A549 (cell line): Measurements from ENCODE around the gene OR52L1. TPM values are rescaled to one million over a fixed set of nuclear protein-coding genes. Genes with fewer than 3 reads are reported as not detected.

Source experiments
- ATAC-seq, 2 experiments: fragments of 200-7000 bp in 1 of 2; fragments of >200 bp in 1 of 2; cut with Nextera tagmentation in 1 of 2; cut with Tn5 transposase in 1 of 2; 3 replicates each; pipeline versions ENCODE4 v1.8.0 to v1.9.1; 2018 to 2020; ENCODE audit warnings: mild to moderate bottlenecking in 1 of 2, moderate library complexity in 1 of 2
- CTCF ChIA-PET: fragments of 300-600 bp; sonication (Branson Sonifier 250); formaldehyde crosslinking; extraction: SDS; loops from one replicate; lab custom pipeline; 2021; ENCODE audit warnings: antibody characterized with exemption, inconsistent platforms; lab: Yijun Ruan, JAX
- POLR2A ChIA-PET: fragments of 350-600 bp; formaldehyde crosslinking; extraction: SDS; loops from one replicate; lab custom pipeline; 2021; ENCODE audit warnings: antibody characterized with exemption, inconsistent platforms; lab: Yijun Ruan, JAX
- DNase-seq, 2 experiments: peaks; one replicate each; pipeline versions ENCODE4 v3.0.0 to v3.0.0-alpha.2; 2011 to 2016; ENCODE audit warnings: low read depth in 1 of 2, low spot score in 1 of 2
- FAIRE-seq: peaks from 2 replicates; lab custom pipeline; 2011; peaks lifted over from hg19 to GRCh38; lab: Jason Lieb, UNC
- H3K27ac ChIP-seq, 2 experiments: fragments of >200 bp; sonication (Bioruptor Twin); formaldehyde crosslinking; 3 replicates each; pipeline ENCODE4 v1.5.1; 2016 to 2017
- H3K4me1 ChIP-seq: fragments of >200 bp; sonication (Bioruptor Twin); formaldehyde crosslinking; 3 replicates; pipeline ENCODE4 v1.6.1; 2016
- H3K4me2 ChIP-seq: fragments of >200 bp; sonication (Bioruptor Twin); formaldehyde crosslinking; 3 replicates; pipeline ENCODE4 v1.6.1; 2016
- H3K4me3 ChIP-seq: fragments of >200 bp; sonication (Bioruptor Twin); formaldehyde crosslinking; 3 replicates; pipeline ENCODE4 v1.5.1; 2016
- H3K9me3 ChIP-seq: fragments of >200 bp; sonication (Bioruptor Twin); formaldehyde crosslinking; 3 replicates; pipeline ENCODE4 v1.6.1; 2016
- CBX8 ChIP-seq: fragments of 200-600 bp; sonication (generic); IDR thresholded peaks from 2 replicates; pipeline ENCODE4 v1.6.1; 2016
- ESRRA ChIP-seq: fragments of 150-350 bp; IDR thresholded peaks from 2 replicates; pipeline ENCODE4 v1.6.1; 2014; ENCODE audit warnings: mild to moderate bottlenecking, low read length, borderline replicate concordance
- FOXS1 ChIP-seq: fragments of 250-450 bp; sonication (Bioruptor Pico); IDR thresholded peaks from 2 replicates; pipeline ENCODE4 v1.5.0; 2020; ENCODE audit warnings: mild to moderate bottlenecking, moderate library complexity
- HDAC2 ChIP-seq: fragments of 200-600 bp; sonication (generic); IDR thresholded peaks from 2 replicates; pipeline ENCODE4 v1.6.1; 2016
- HEYL ChIP-seq: fragments of 250-450 bp; sonication (Bioruptor Pico); IDR thresholded peaks from 2 replicates; pipeline ENCODE4 v1.8.0; 2021; ENCODE audit warnings: mild to moderate bottlenecking, moderate library complexity
- HOXB5 ChIP-seq: fragments of 250-450 bp; sonication (Bioruptor Pico); IDR thresholded peaks from 2 replicates; pipeline ENCODE4 v1.5.0; 2020; ENCODE audit warnings: mild to moderate bottlenecking, moderate library complexity
- JUN ChIP-seq, 2 experiments: fragments of >200 bp; sonication (Bioruptor Twin); formaldehyde crosslinking; IDR thresholded peaks; 2 replicates in 1 of 2; 3 replicates in 1 of 2; pipeline ENCODE4 v1.6.1; 2016 to 2017
- KDM1A ChIP-seq: fragments of 200-600 bp; sonication (generic); IDR thresholded peaks from 2 replicates; pipeline ENCODE4 v1.6.1; 2016; ENCODE audit warnings: low read depth, mild to moderate bottlenecking
- MAFK ChIP-seq: fragments of 450-650 bp; IDR thresholded peaks from 2 replicates; pipeline ENCODE4 v1.6.1; 2014; ENCODE audit not compliant: partially characterized antibody
- MAZ ChIP-seq: fragments of 150-350 bp; IDR thresholded peaks from 2 replicates; pipeline ENCODE4 v1.6.1; 2014; ENCODE audit warnings: antibody characterized with exemption, low read depth, low read length, borderline replicate concordance
- MYC ChIP-seq: IDR thresholded peaks from 2 replicates; pipeline ENCODE4 v1.6.1; 2012; ENCODE audit warnings: mild to moderate bottlenecking, inconsistent platforms, low read length, improper control_type of control experiment, borderline replicate concordance
- NFE2L2 ChIP-seq: fragments of 150-350 bp; conservative IDR thresholded peaks from 2 replicates; pipeline ENCODE4 v1.6.1; 2014; ENCODE audit warnings: low read length
- NR3C1 ChIP-seq: fragments of >200 bp; sonication (Bioruptor Twin); formaldehyde crosslinking; IDR thresholded peaks from 3 replicates; pipeline ENCODE4 v1.6.1; 2017
- RAD21 ChIP-seq, 2 experiments: fragments of >200 bp in 1 of 2; sonication (Bioruptor Twin) in 1 of 2; formaldehyde crosslinking in 1 of 2; IDR thresholded peaks in 1 of 2; conservative IDR thresholded peaks in 1 of 2; 2 replicates in 1 of 2; 3 replicates in 1 of 2; pipeline ENCODE4 v1.6.1; 2012 to 2018; ENCODE audit warnings: inconsistent platforms in 1 of 2
- RARB ChIP-seq: fragments of 250-450 bp; sonication (Bioruptor Pico); IDR thresholded peaks from 2 replicates; pipeline ENCODE4 v1.8.0; 2021; ENCODE audit warnings: mild to moderate bottlenecking, moderate library complexity
- RNF2 ChIP-seq: fragments of 200-600 bp; sonication (generic); IDR thresholded peaks from 2 replicates; pipeline ENCODE4 v1.6.1; 2016; ENCODE audit warnings: low read depth, mild to moderate bottlenecking, antibody characterized with exemption, moderate library complexity, borderline replicate concordance
- WGBS: methylation state at CpG from one replicate; pipeline ENCODE4 v1.1.6; 2017; ENCODE audit errors: missing lambda C conversion rate; 5-methylcytosine and 5-hydroxymethylcytosine counted together
- polyA plus RNA-seq, 4 experiments: library from polyadenylated mRNA; depleted of rRNA in 3 of 4; stranded (reverse); fragments of >200 nt; fragmentation: RNase III in 1 of 4; extraction: RNeasy Plus Mini Kit Qiagen cat#74134 plus additional on column Dnase treatment in 1 of 4; gene quantifications; 2 replicates in 3 of 4; 3 replicates in 1 of 4; pipeline ENCODE4 v1.2.3, GENCODE V29; 2011 to 2017
- TF ChIP-seq, protein P1 (sequence below): fragments of >200 bp; sonication (Bioruptor Twin); formaldehyde crosslinking; IDR thresholded peaks from 2 replicates; pipeline ENCODE4 v1.6.1; 2016
- TF ChIP-seq, protein P2 (sequence below): fragments of 250-450 bp; sonication (Bioruptor Pico); IDR thresholded peaks from 2 replicates; pipeline ENCODE4 v1.5.0; 2020; ENCODE audit warnings: low read depth, mild to moderate bottlenecking, moderate library complexity
- TF ChIP-seq, protein P3 (sequence below): fragments of 200-600 bp; sonication (generic); IDR thresholded peaks from 2 replicates; pipeline ENCODE4 v1.6.1; 2016; ENCODE audit warnings: antibody characterized with exemption, mild to moderate bottlenecking, moderate library complexity
- TF ChIP-seq, protein P4 (sequence below): IDR thresholded peaks from 2 replicates; pipeline ENCODE4 v1.6.1; 2012; ENCODE audit warnings: low read depth, borderline replicate concordance
- TF ChIP-seq, protein P5 (sequence below): fragments of 250-450 bp; sonication (Bioruptor Pico); IDR thresholded peaks from 2 replicates; pipeline ENCODE4 v1.5.0; 2021; ENCODE audit warnings: mild to moderate bottlenecking, moderate library complexity, borderline replicate concordance

The OR52L1 gene
- polyA plus RNA-seq, 2 of the 4 experiments (the other 2 are of a cell fraction), result not detected

DNA sequence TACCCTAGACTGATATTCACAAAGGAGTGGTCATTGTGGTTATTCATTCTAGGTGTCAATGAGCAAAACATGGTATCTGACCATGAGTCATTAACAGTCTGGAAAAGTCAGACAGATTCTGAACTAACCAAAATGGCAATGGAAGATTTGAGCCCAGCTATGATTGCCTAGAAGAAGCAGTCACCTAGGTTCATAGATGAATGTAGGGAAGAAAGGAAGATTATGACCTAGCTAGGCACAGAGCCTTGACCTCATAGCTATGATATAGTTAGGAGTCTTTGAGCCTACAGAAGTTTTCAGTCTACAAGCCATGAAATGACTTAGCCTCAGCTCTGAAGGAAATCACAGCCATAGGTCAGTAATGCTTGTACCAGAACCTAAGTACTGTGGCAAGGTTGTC is 19.6 kb upstream of the OR52L1 start:
- no peak for DNase-seq
- H3K4me3 ChIP-seq, result no peak overlapping the region
- no peak overlapping the region for H3K4me2 ChIP-seq
- TF ChIP-seq MAFK (no peak), MYC (no peak)
- TF ChIP-seq, protein P1, sequence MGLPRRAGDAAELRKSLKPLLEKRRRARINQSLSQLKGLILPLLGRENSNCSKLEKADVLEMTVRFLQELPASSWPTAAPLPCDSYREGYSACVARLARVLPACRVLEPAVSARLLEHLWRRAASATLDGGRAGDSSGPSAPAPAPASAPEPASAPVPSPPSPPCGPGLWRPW, result no peak
- no peak overlapping the region for H3K27ac ChIP-seq
- CTCF ChIA-PET, result interaction anchor here (1.4 kb wide), 1 partner anchor 346 kb away, joined by 3 read pairs; no protein-coding TSS in a partner anchor
- no peaks in the 10 kb centered on the region for H3K4me1 ChIP-seq
- no peak for FAIRE-seq
- ATAC-seq, result no peak
- POLR2A ChIA-PET, result no interaction called here
- H3K9me3 ChIP-seq, result no peaks in the 10 kb centered on the region

DNA sequence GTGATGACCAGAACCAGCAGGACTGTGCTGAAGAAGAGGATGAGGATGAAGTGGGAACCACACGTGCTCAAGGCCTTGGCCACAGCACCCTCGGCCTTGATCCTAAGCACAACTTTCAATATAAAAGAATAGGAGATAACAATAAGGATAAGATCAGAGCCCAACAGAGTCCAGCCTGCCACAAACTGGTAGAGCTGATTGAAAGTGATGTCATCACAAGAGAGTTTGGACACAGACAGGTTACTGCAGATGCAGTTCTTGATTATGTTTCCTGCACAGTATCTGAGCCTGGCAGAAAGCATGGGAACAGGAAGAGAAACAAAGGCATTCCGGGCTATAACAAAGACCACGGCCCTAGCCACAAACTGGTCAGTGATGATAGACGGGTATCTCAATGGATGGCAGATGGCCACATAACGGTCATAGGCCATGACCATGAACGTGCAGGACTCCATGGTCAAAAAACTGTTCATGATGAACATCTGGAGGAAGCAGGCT is 15.5 kb upstream of the OR52L1 start:
- no peak overlapping the region for H3K4me2 ChIP-seq
- H3K27ac ChIP-seq, result no peak overlapping the region
- DNase-seq, result no peak
- no peaks in the 10 kb centered on the region for H3K9me3 ChIP-seq
- ChIA-PET CTCF (interaction anchor here (3.8 kb wide), 1 partner anchor 361 kb away, joined by 9 read pairs; no protein-coding TSS in a partner anchor), POLR2A (no interaction called here)
- ATAC-seq, result no peak
- FAIRE-seq, result no peak
- no peaks in the 10 kb centered on the region for H3K4me1 ChIP-seq
- H3K4me3 ChIP-seq, result no peak overlapping the region
- TF ChIP-seq RAD21 (conservative IDR thresholded peaks at IDR 0.05 in 1 of 2, IDR thresholded peaks at IDR 0.05 in 1 of 2) (no peak), HDAC2 (no peak), MAZ (no peak), RNF2 (no peak), ESRRA (no peak), KDM1A (no peak), HOXB5 (CRISPR knock-in tag) (no peak), CBX8 (no peak), RARB (CRISPR knock-in tag) (no peak), NR3C1 (no peak), FOXS1 (CRISPR knock-in tag) (no peak), MAFK (no peak), JUN (IDR thresholded peaks at IDR 0.05) (no peak), HEYL (CRISPR knock-in tag) (no peak), NFE2L2 (no peak)
- TF ChIP-seq, protein P2, sequence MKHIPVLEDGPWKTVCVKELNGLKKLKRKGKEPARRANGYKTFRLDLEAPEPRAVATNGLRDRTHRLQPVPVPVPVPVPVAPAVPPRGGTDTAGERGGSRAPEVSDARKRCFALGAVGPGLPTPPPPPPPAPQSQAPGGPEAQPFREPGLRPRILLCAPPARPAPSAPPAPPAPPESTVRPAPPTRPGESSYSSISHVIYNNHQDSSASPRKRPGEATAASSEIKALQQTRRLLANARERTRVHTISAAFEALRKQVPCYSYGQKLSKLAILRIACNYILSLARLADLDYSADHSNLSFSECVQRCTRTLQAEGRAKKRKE, result no peak
- TF ChIP-seq, protein P3, sequence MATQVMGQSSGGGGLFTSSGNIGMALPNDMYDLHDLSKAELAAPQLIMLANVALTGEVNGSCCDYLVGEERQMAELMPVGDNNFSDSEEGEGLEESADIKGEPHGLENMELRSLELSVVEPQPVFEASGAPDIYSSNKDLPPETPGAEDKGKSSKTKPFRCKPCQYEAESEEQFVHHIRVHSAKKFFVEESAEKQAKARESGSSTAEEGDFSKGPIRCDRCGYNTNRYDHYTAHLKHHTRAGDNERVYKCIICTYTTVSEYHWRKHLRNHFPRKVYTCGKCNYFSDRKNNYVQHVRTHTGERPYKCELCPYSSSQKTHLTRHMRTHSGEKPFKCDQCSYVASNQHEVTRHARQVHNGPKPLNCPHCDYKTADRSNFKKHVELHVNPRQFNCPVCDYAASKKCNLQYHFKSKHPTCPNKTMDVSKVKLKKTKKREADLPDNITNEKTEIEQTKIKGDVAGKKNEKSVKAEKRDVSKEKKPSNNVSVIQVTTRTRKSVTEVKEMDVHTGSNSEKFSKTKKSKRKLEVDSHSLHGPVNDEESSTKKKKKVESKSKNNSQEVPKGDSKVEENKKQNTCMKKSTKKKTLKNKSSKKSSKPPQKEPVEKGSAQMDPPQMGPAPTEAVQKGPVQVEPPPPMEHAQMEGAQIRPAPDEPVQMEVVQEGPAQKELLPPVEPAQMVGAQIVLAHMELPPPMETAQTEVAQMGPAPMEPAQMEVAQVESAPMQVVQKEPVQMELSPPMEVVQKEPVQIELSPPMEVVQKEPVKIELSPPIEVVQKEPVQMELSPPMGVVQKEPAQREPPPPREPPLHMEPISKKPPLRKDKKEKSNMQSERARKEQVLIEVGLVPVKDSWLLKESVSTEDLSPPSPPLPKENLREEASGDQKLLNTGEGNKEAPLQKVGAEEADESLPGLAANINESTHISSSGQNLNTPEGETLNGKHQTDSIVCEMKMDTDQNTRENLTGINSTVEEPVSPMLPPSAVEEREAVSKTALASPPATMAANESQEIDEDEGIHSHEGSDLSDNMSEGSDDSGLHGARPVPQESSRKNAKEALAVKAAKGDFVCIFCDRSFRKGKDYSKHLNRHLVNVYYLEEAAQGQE, result no peak
- TF ChIP-seq, protein P4, sequence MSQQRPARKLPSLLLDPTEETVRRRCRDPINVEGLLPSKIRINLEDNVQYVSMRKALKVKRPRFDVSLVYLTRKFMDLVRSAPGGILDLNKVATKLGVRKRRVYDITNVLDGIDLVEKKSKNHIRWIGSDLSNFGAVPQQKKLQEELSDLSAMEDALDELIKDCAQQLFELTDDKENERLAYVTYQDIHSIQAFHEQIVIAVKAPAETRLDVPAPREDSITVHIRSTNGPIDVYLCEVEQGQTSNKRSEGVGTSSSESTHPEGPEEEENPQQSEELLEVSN, result no peak
- TF ChIP-seq, protein P5, sequence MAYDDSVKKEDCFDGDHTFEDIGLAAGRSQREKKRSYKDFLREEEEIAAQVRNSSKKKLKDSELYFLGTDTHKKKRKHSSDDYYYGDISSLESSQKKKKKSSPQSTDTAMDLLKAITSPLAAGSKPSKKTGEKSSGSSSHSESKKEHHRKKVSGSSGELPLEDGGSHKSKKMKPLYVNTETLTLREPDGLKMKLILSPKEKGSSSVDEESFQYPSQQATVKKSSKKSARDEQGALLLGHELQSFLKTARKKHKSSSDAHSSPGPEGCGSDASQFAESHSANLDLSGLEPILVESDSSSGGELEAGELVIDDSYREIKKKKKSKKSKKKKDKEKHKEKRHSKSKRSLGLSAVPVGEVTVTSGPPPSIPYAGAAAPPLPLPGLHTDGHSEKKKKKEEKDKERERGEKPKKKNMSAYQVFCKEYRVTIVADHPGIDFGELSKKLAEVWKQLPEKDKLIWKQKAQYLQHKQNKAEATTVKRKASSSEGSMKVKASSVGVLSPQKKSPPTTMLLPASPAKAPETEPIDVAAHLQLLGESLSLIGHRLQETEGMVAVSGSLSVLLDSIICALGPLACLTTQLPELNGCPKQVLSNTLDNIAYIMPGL, result no peak
- WGBS, result 29% methylated on average over 7 of the region's 7 CpGs
